GM12873 (cell line): Measurements from ENCODE around the gene C2CD4C.

Experiments used
- CTCF ChIP-seq: IDR thresholded peaks from 2 replicates; pipeline ENCODE4 v1.5.1; 2012; ENCODE audit warnings: low read depth, mild to moderate bottlenecking, moderate library complexity, low read length, control low read depth; ENCODE audit not compliant: insufficient read depth; ENCODE audit errors: missing control alignments

The C2CD4C gene

GRCh38 chr19:442085-442484, 33.1 kb upstream of the C2CD4C start:
- TF ChIP-seq CTCF = no peak

GRCh38 chr19:441213-441836, 32.4 kb upstream of the C2CD4C start:
- no peak for TF ChIP-seq CTCF

- no peak for TF ChIP-seq CTCF
Observed at GRCh38 chr19:440391-441212, 31.7 kb upstream of the C2CD4C start.

GRCh38 chr19:439167-439900, 30.4 kb upstream of the C2CD4C start:
- TF ChIP-seq CTCF = no peak

GRCh38 chr19:438416-438958, 29.5 kb upstream of the C2CD4C start:
- TF ChIP-seq CTCF = no peak

GRCh38 chr19:437041-437440, 28.1 kb upstream of the C2CD4C start:
- TF ChIP-seq CTCF = no peak

- no peak for TF ChIP-seq CTCF
Observed at GRCh38 chr19:436413-436950, 27.5 kb upstream of the C2CD4C start.
